Body of pancreas (tissue), 4 donors: ENCODE measurements around the gene CST2.
"Not testable (repeated sequence)": the region's sequence is repeated elsewhere in the genome, so short reads cannot be mapped to it uniquely, and the experiment has no call there.

Experiments used
- CTCF ChIP-seq, 7 experiments: fragments of 450-650 bp in 4 of 7; fragments of 200-600 bp in 3 of 7; sonication (generic) in 3 of 7; IDR thresholded peaks; one replicate each; pipeline ENCODE4 v1.5.1; 2016 to 2019; ENCODE audit warnings: antibody characterized with exemption in 7 of 7
- POLR2A ChIP-seq, 3 donors: fragments of 450-650 bp; IDR thresholded peaks; one replicate each; pipeline ENCODE4 v1.6.1; 2016; ENCODE audit warnings: antibody characterized with exemption in 3 of 3, mild to moderate bottlenecking in 2 of 3

- TF ChIP-seq CTCF, POLR2A (IDR thresholded peaks at IDR 0.05): not testable (repeated sequence)
Measured at GRCh38 chr20:23777380-23777779, 49.1 kb downstream of the CST2 start.
